T-helper 1 cell (primary cell): Measurements from ENCODE around the gene FAM25C.
"Not testable (repeated sequence)": the region's sequence is repeated elsewhere in the genome, so short reads cannot be mapped to it uniquely, and the experiment has no call there.

Experiments used
- DNase-seq, 5 donors: peaks; one replicate each; pipeline ENCODE4 v3.0.0-alpha.2; 2012 to 2020
- total RNA-seq, 4 donors: gene quantifications; one replicate each; lab custom pipeline; 2026; lab: John Stamatoyannopoulos, UW

The FAM25C gene
- 0 reads per million in 4 donors for total RNA-seq

DNA sequence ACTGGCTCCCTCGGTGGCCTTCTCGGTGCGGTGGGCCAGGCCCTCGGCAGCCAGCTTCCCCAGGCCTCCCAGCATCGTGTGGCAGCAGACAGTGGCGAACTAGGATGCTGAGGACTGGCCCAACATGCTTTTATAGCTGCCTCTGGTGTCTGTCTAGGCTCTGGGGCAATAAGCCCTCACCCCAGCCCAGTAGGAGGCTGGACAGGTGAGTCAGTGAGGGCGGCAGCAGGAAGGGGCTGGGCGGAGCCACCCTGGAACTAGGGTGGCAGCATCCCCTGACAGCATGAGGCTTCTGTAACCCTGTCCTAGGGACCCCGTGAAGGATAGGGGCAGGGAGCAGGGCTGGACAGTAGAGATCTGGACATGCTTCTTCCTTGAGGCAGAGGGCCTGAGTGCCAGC lies at the start of gene FAM25C:
Gene FAM25C, minus strand, starts transcription at position 101 of the 400 bp plus-strand sequence. Its CDS starts 26 bp downstream, at position 75.
- DNase-seq: not testable (repeated sequence)

DNA sequence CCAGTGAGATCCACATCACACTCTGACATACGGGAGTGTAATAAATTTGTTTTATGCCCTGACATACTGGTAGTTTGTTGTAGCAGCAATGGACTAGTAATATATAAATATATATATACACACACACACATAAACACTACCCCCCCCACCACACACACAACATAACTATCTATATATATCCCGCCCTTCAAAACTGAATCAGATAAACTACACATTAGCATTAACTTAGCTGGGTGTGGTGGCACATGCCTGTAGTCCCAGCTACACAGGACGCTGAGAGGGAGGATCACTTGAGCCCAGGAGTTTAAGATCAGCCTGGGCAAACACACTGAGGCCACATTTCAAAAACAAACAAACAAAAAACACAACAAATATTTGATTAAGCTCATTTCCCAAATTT lies 45.0 kb upstream of the FAM25C start:
- DNase-seq: not testable (repeated sequence)

- not testable (repeated sequence) for DNase-seq
Observed at GRCh38 chr10:48031390-48031789, 31.8 kb upstream of the FAM25C start.

- not testable (repeated sequence) for DNase-seq
Observed at GRCh38 chr10:48002306-48002705, 2.7 kb upstream of the FAM25C start.

DNA sequence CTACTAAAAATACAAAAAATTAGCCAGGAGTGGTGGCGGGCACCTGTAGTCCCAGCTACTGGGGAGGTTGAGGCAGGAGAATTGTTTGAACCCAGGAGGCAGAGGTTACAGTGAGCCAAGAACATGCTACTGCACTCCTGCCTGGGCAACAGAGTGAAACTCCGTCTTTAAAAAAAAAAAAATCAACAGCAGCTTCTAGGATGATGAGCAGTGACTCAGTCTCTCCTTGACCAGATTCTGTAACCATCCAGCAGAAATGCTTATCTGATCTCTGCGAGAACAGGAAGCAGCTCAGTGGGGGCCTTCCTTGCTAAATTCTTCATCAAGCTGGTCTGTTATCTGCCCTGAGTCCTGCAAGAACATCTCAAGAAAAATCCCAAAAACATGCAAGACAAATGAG lies 5.5 kb downstream of the FAM25C start:
- DNase-seq: peak in 1 of 5 donors; percentile 0

DNA sequence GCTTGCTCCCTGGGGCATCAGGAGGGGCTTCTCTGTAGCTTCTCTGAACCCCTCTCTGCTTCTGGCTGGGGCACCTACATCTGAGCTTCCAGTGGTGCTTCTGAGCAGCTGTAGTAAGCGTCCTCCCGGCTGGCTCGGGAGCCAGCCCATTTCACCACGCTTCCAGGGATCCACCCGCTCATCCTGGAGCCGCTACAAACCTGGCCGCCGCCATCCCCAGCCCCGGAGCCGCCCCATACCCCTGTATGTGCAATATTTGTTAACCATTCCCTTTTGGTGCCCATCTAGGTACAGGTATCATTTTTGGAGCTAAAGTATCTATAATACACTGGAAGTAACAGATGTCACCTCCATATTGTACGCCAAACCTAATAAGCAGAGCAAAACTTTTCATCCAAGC lies 7.0 kb downstream of the FAM25C start:
- DNase-seq: not testable (repeated sequence)

GRCh38 chr10:47991706-47992105 lies 7.9 kb downstream of the FAM25C start:
- DNase-seq: not testable (repeated sequence)

DNA sequence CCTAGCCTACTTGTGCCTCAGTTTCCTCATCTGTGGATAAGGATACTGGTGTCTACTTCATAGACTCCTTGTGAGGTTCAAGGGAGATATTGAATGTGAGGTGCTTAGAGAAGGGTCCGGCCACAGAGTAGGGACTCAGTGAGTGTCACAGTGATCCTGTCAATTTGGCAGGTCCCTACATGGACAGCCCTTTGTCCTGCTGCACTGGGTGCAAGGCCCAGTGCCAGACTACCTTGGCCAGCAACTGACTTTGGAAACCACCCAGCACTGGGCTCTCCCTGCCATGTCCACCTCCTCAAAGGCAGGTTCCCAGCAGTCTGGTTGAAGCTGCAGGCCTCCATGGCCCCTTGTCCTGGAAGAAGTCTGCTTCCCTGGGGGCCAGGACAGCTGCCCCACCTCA lies 9.5 kb downstream of the FAM25C start:
- DNase-seq: not testable (repeated sequence)

- not testable (repeated sequence) for DNase-seq
Observed at GRCh38 chr10:47989542-47989950, 10.0 kb downstream of the FAM25C start.

DNA sequence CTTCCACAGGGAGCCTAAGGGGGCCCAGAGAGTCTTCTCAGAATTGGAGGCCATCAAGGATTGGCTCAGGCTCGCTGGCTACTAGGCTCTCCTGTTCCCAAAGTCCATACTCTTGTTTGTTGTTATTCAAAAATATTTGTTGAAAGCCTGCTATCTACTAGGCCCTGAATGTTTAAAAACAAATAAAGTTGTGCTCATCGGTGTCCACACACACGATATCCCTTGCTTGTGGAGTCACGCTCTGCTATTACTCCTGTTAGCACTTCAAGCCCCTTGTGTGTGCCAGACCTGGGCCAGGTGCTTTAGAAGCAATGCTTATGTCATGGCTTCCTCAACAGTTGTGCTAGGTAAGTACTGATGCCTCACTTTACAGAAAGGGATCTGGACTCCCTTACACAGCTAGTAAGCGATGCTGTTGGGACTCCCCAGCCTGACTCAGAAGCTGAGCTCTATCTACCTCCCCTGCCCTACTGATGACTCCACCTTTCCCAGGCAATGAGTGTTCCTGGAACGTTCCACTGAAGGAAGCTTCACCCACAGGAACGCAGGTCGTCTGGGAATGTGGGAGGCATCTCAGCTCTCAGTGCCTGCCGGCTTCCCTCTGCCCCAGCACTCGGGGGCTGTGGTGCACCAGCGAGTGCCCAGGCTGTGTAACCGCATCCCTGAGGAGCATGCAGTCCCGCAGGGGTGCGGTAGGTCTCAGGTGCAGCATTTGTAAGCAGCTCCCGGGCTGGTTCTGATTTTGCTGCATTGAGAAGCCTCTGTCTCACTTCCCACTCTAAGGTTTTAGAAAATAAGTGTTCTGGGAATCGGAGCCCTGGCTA lies 10.7 kb downstream of the FAM25C start:
- not testable (repeated sequence) for DNase-seq

DNA sequence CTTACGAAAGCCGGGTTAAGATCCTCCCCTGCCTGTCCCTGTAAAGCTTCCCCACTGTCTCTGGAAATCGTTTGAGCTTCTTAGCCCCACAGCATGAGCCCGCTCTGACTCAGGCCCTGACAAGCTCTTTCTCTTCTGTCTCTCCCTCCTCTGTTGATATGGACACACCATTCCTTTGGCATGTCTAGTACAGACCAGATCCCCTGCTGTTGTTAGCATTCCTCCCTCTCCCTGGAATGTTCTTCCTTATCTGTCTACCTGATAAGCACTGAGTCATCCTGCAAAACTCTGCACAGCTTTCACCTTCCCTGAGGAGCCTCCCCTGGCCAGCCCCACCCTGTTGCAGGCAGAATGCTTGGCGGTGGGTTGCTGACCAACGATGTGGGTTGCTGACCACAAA lies 11.6 kb downstream of the FAM25C start:
- DNase-seq: not testable (repeated sequence)

- not testable (repeated sequence) for DNase-seq
Observed at GRCh38 chr10:47986413-47987230, 13.0 kb downstream of the FAM25C start.

DNA sequence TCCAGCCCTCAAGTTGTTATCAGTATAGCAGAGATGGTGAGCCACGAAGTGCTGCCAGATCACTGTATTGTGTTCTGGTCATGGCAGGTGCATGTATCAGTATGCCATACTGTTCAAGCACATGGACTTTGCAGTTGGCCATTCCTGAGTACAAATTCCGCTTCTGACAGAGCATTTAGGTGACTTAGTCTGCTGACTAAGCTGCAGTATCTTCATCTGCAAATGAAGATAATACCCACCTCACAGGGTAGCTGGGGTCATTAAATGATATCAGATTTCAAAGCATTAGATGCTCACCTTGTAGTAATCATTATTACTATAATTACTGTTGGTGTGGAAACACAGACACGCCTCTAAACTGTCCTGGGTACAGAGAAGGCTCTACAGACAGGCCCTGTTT lies 24.2 kb downstream of the FAM25C start:
- DNase-seq: not testable (repeated sequence)

DNA sequence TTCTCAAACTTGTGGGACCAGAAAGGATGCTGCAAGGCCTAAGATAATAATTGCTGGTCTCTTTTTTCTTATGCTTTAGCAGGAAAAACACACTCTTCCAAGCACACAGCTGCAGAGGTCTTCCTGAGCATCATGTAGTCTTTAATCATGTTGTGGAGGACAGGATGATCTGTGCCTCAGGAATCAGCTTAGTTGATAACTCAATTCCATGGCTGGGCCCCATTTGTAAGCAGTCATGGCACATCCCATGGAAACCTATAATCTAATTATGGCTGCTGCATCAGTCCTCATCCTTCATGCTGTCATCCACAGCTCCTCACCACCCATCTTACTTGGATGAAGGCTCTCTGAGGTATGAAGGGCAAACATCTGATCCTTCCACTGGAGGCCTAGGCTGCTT lies 26.5 kb downstream of the FAM25C start:
- not testable (repeated sequence) for DNase-seq

GRCh38 chr10:47972077-47972476 lies 27.5 kb downstream of the FAM25C start:
- not testable (repeated sequence) for DNase-seq

GRCh38 chr10:47971598-47971997 lies 28.0 kb downstream of the FAM25C start:
- not testable (repeated sequence) for DNase-seq

DNA sequence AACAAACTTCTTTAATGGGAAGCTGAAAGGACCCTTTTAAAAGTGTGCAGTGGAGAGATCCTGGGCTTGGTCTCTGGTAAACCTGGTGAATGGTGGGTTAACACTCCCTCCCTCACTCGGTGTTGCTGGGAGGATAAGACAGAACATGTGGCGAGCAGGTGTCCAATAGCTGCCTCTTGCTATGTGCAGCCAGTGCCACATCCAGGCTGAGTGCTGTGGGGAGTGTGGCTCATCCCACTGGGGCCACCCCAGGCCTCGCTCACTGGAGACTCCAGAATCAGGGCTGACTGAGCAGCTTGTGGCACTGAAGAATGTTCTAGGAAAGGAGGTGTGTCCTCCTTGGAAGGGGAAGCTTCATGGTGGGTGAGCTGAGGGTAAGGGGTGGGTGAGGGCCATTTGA lies 29.5 kb downstream of the FAM25C start:
- DNase-seq: not testable (repeated sequence)

DNA sequence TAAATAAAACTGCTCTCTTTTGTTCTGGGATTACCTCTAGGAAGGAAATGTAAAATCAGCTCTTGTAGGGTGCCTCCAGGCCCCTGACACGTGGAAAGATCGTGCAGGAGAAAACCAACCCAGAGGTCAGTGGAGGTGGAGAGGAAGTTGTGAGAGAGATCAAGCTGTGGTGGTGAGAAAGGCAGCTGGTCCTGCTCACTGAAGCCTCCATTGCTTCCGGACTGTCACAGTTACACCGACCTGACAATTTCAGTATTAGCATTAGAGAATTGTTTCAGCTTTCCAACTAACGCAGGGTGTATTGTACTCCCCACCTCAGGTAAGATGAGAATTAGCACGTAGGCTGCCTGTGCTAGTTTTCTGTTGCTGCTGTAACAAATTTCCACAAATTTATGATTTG lies 30.6 kb downstream of the FAM25C start:
- DNase-seq: not testable (repeated sequence)

GRCh38 chr10:47964280-47965063 lies 35.1 kb downstream of the FAM25C start:
- DNase-seq: not testable (repeated sequence)

DNA sequence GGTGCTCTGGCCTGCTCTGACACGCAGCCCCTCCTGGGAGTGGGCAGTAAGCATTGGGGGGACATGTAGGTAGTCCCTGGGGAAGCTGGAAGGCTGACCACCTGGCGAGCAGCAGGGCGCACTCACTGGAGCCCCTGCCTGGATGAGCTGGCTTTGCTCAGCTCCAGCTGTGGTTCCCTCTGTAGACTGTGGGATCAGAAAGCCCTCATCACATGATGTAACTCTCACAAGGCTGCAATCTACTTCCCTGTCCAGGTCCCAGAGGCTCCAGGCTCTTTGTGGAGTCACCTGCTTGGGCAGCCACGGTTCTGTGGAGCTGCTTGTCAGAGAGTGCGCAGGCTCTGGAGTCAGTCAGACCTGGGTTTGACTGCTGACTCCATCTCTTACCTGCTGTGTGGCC lies 36.8 kb downstream of the FAM25C start:
- DNase-seq: not testable (repeated sequence)

DNA sequence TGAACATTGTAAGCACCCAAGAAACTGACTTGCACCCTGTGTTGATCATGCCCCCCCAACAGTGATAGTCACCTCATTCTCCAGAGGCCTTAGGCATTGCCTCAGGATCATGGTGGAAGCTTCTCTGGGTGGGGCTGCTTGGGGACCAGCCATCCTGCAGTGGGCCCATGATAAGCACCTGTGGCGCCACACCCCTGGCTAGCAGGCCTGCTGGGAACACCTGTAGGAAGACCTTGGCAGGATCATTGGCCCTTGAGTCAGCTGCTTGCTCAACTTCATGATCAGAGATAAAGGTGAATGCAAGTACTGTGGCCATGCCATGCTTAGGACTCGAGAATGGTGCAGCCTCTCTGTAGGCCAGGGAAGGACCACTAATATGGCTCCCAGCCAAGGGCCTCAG lies 38.9 kb downstream of the FAM25C start:
- not testable (repeated sequence) for DNase-seq

GRCh38 chr10:47959677-47960076 lies 39.9 kb downstream of the FAM25C start:
- not testable (repeated sequence) for DNase-seq

DNA sequence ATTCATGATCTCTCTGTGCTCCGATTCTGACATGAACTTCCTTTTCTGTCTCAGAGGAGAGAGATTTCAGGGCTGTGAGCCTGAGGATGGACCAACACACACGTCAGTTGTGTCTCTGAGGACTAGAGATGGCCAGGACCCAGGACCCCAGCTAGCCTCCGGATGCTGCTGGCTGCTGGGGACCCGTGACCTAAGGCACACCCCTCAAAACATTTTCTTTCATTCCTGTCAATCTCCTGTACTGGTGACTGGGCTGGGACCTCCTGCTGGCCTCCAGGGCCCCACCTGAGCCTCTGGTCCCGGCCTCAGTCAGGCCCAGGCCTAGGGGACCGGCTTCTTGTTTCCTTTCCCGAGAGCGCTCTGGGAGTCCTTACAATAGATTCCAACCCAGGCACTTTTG lies 42.4 kb downstream of the FAM25C start:
- DNase-seq: not testable (repeated sequence)
